Measurements from ENCODE around the gene SDF2.

The SDF2 gene

GRCh38 chr17:28657756-28658155 is 4.0 kb downstream of the SDF2 start:
- TF ChIP-seq CTCF (IDR thresholded peaks at IDR 0.05; ENCODE audit: low read length), result no peak
- TF ChIP-seq EZH2 (IDR thresholded peaks at IDR 0.05; ENCODE audit: borderline replicate concordance, low read length), result no peak
- Histone ChIP-seq H3K9ac (ENCODE audit: low read length) (no peak overlapping the region), H3K4me2 (ENCODE audit: low read length) (no peak overlapping the region), H3K36me3 (ENCODE audit: insufficient read depth, low read length) (peaks cover 32% of the 10 kb centered on the region), H3K4me1 (ENCODE audit: insufficient read depth, low read length, severe bottlenecking) (peaks cover 13% of the 10 kb centered on the region), H3K4me3 (ENCODE audit: low read depth, low read length, poor library complexity, severe bottlenecking) (no peak overlapping the region), H2AFZ (ENCODE audit: low read length) (no peak overlapping the region), H3K27ac (ENCODE audit: low read depth, low read length, poor library complexity, severe bottlenecking) (no peak overlapping the region), H3K79me2 (ENCODE audit: insufficient read depth, low read length) (peaks cover 23% of the 10 kb centered on the region), H3K9me3 (ENCODE audit: low read length) (peaks cover 3% of the 10 kb centered on the region; the same call in 1 of the 2 replicates), H3K27me3 (ENCODE audit: insufficient read depth, low read length) (no peaks in the 10 kb centered on the region), H3F3A (ENCODE audit: insufficient read depth, low read length) (no peaks in the 10 kb centered on the region), H3K9me2 (ENCODE audit: low read depth, low read length) (no peaks in the 10 kb centered on the region), H4K20me1 (ENCODE audit: insufficient read depth, low read length) (no peaks in the 10 kb centered on the region)

DNA sequence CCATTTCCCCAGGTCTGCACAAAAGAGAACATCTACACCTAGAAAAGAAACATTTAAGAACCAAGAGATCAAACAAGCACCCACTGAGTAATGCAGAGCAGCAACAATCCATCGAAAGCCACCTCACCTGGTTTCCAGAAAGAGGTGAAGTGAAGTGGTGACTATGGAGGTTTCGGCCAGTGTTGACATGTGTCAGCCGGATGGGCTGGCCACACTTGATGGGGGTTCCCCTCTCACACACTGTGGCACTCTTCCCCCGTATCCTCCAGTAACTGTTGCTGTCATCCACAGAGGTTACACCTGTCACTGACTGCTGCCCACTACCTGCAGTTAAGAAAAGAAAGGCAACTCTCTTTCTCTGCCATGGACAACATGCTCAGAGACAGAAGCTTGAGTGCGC is 6.5 kb downstream of the SDF2 start:
- Histone ChIP-seq H3K4me3 (ENCODE audit: low read depth, low read length, poor library complexity, severe bottlenecking) (no peak overlapping the region), H3F3A (ENCODE audit: insufficient read depth, low read length) (no peaks in the 10 kb centered on the region), H4K20me1 (ENCODE audit: insufficient read depth, low read length) (no peaks in the 10 kb centered on the region), H3K36me3 (ENCODE audit: insufficient read depth, low read length) (peaks cover 48% of the 10 kb centered on the region), H3K9me3 (ENCODE audit: low read length) (no peaks in the 10 kb centered on the region), H3K4me2 (ENCODE audit: low read length) (no peak overlapping the region), H3K4me1 (ENCODE audit: insufficient read depth, low read length, severe bottlenecking) (no peaks in the 10 kb centered on the region), H2AFZ (ENCODE audit: low read length) (no peak overlapping the region), H3K27me3 (ENCODE audit: insufficient read depth, low read length) (no peaks in the 10 kb centered on the region), H3K27ac (ENCODE audit: low read depth, low read length, poor library complexity, severe bottlenecking) (no peak overlapping the region), H3K79me2 (ENCODE audit: insufficient read depth, low read length) (peaks cover 2% of the 10 kb centered on the region), H3K9me2 (ENCODE audit: low read depth, low read length) (no peaks in the 10 kb centered on the region), H3K9ac (ENCODE audit: low read length) (no peak overlapping the region)
- no peak for TF ChIP-seq CTCF (IDR thresholded peaks at IDR 0.05; ENCODE audit: low read length)

GRCh38 chr17:28648698-28649097 is 13.0 kb downstream of the SDF2 start:
- no peak overlapping the region for H3K27ac ChIP-seq (ENCODE audit: low read depth, low read length, poor library complexity, severe bottlenecking)
- no peak overlapping the region for H3K4me3 ChIP-seq (ENCODE audit: low read depth, low read length, poor library complexity, severe bottlenecking)
- H3K4me1 ChIP-seq (ENCODE audit: insufficient read depth, low read length, severe bottlenecking), result peaks cover 22% of the 10 kb centered on the region
- no peak overlapping the region for H2AFZ ChIP-seq (ENCODE audit: low read length)
- no peaks in the 10 kb centered on the region for H3K9me2 ChIP-seq (ENCODE audit: low read depth, low read length)
- H3K9me3 ChIP-seq (ENCODE audit: low read length), result no peaks in the 10 kb centered on the region
- no peaks in the 10 kb centered on the region for H4K20me1 ChIP-seq (ENCODE audit: insufficient read depth, low read length)
- H3K9ac ChIP-seq (ENCODE audit: low read length), result no peak overlapping the region
- H3F3A ChIP-seq (ENCODE audit: insufficient read depth, low read length), result no peaks in the 10 kb centered on the region
- H3K4me2 ChIP-seq (ENCODE audit: low read length), result no peak overlapping the region
- peaks cover 28% of the 10 kb centered on the region; the same call in 1 of the 2 replicates for H3K36me3 ChIP-seq (ENCODE audit: insufficient read depth, low read length)
- no peaks in the 10 kb centered on the region for H3K27me3 ChIP-seq (ENCODE audit: insufficient read depth, low read length)
- TF ChIP-seq EZH2 (IDR thresholded peaks at IDR 0.05; ENCODE audit: borderline replicate concordance, low read length), result no peak
- no peak for TF ChIP-seq CTCF (IDR thresholded peaks at IDR 0.05; ENCODE audit: low read length)
- peaks cover 9% of the 10 kb centered on the region for H3K79me2 ChIP-seq (ENCODE audit: insufficient read depth, low read length)

All from OCI-LY1 (cell line).